HCT116 (cell line): ENCODE data around the gene SPACA6. TPM values are rescaled to one million over a fixed set of nuclear protein-coding genes. Genes with fewer than 3 reads are reported as not detected.

ENCODE experiments used
- ATAC-seq: fragments of 200-7000 bp; cut with Tn5 transposase; 2 replicates; pipeline ENCODE4 v1.9.1; 2020; ENCODE audit warnings: mild to moderate bottlenecking, moderate library complexity
- BruUV-seq: library from RNA; stranded (reverse); fragments of 400-500 nt; replicated peaks from 2 replicates; lab custom pipeline; 2021; lab: Mats Ljungman, UMichigan
- CTCF ChIA-PET: fragments of 300-600 bp; sonication (Branson Sonifier 250); formaldehyde crosslinking; loops from one replicate; lab custom pipeline; 2021; ENCODE audit warnings: antibody characterized with exemption; lab: Charles Lee
- POLR2A ChIA-PET: fragments of 300-600, 350-600 bp; sonication (Branson Sonifier 250); formaldehyde crosslinking; loops from one replicate; lab custom pipeline; 2021; ENCODE audit warnings: antibody characterized with exemption; lab: Charles Lee
- RAD21 ChIA-PET, 2 experiments: fragments of 300-600 bp; sonication (Branson Sonifier 250); formaldehyde crosslinking; loops; one replicate each; lab custom pipeline; 2023; ENCODE audit warnings: low total read pairs in 2 of 2; ENCODE audit not compliant: uncharacterized antibody in 2 of 2, unreplicated experiment in 2 of 2, low non-redundant PET in 1 of 2; lab: Charles Lee
- DNase-seq: peaks from one replicate; pipeline ENCODE4 v3.0.0-alpha.2; 2010; ENCODE audit warnings: low read depth, low spot score
- H2AFZ ChIP-seq: fragments of 200-600 bp; shearing (Covaris generic), sonication (generic); 2 replicates; pipeline ENCODE4 v1.6.1; 2017; ENCODE audit warnings: low read depth, mixed run types, mixed read lengths, antibody characterized with exemption, low read length; ENCODE audit not compliant: poor library complexity, severe bottlenecking
- H3K27ac ChIP-seq: 2 replicates; pipeline ENCODE4 v1.5.1; 2012; ENCODE audit warnings: low read depth, low read length
- H3K27me3 ChIP-seq: fragments of 200-600 bp; sonication (generic); 2 replicates; pipeline ENCODE4 v1.6.1; 2016; ENCODE audit warnings: mixed run types, low read length, mixed read lengths; ENCODE audit not compliant: insufficient read depth
- H3K36me3 ChIP-seq, 2 experiments: fragments of 200-500 bp in 1 of 2; fragments of 200-600 bp in 1 of 2; sonication (Bioruptor generic) in 1 of 2; sonication (generic) in 1 of 2; 2 replicates each; pipeline versions ENCODE4 v1.5.1 to v1.6.1; 2014 to 2016; ENCODE audit warnings: low read length in 2 of 2, inconsistent platforms in 1 of 2, mixed read lengths in 1 of 2, mixed run types in 1 of 2; ENCODE audit not compliant: insufficient read depth in 2 of 2, control insufficient read depth in 1 of 2
- H3K4me1 ChIP-seq, 2 experiments: fragments of 200-600 bp in 1 of 2; sonication (generic) in 1 of 2; 2 replicates each; pipeline versions ENCODE4 v1.5.1 to v1.6.1; 2012 to 2017; ENCODE audit warnings: low read length in 2 of 2, inconsistent platforms in 1 of 2, mild to moderate bottlenecking in 1 of 2, mixed read lengths in 1 of 2, mixed run types in 1 of 2, moderate library complexity in 1 of 2; ENCODE audit not compliant: insufficient read depth in 2 of 2, control insufficient read depth in 1 of 2
- H3K4me2 ChIP-seq: fragments of 200-600 bp; sonication (generic); 2 replicates; pipeline ENCODE4 v1.6.1; 2017; ENCODE audit warnings: mixed run types, low read length, mixed read lengths
- H3K4me3 ChIP-seq, 2 experiments: fragments of 200-600 bp in 1 of 2; sonication (generic) in 1 of 2; replicated peaks in 1 of 2; 2 replicates each; pipeline ENCODE4 v1.5.1; 2011 to 2016; ENCODE audit warnings: low read length in 2 of 2, control low read depth in 1 of 2, low read depth in 1 of 2, mild to moderate bottlenecking in 1 of 2, mixed read lengths in 1 of 2, mixed run types in 1 of 2
- H3K79me2 ChIP-seq: fragments of 200-600 bp; sonication (generic); 2 replicates; pipeline ENCODE4 v1.6.1; 2017; ENCODE audit warnings: mild to moderate bottlenecking, mixed run types, low read length, moderate library complexity, mixed read lengths; ENCODE audit not compliant: insufficient read depth
- H3K9ac ChIP-seq: fragments of 200-600 bp; sonication (generic); 2 replicates; pipeline ENCODE4 v1.6.1; 2016; ENCODE audit warnings: low read length, mixed read lengths
- H3K9me2 ChIP-seq: fragments of 200-600 bp; sonication (generic), shearing (Covaris generic); 2 replicates; pipeline ENCODE4 v1.6.1; 2017; ENCODE audit warnings: mixed run types, mild to moderate bottlenecking, moderate library complexity; ENCODE audit not compliant: insufficient read depth
- H3K9me3 ChIP-seq, 2 experiments: fragments of 200-500 bp in 1 of 2; fragments of 200-600 bp in 1 of 2; sonication (Bioruptor generic) in 1 of 2; sonication (generic) in 1 of 2; 2 replicates each; pipeline ENCODE4 v1.6.1; 2014 to 2017; ENCODE audit warnings: low read length in 2 of 2, mixed read lengths in 2 of 2, inconsistent platforms in 1 of 2, low read depth in 1 of 2, mild to moderate bottlenecking in 1 of 2, mixed run types in 1 of 2, moderate library complexity in 1 of 2; ENCODE audit not compliant: control insufficient read depth in 1 of 2, insufficient read depth in 1 of 2
- H4K20me1 ChIP-seq: fragments of 200-600 bp; sonication (generic), shearing (Covaris generic); 2 replicates; pipeline ENCODE4 v1.6.1; 2017; ENCODE audit warnings: mixed run types, mild to moderate bottlenecking, moderate library complexity; ENCODE audit not compliant: insufficient read depth
- CEBPB ChIP-seq: IDR thresholded peaks from 2 replicates; pipeline ENCODE4 v1.6.1; 2012; ENCODE audit warnings: low read depth
- ELF1 ChIP-seq: IDR thresholded peaks from 2 replicates; pipeline ENCODE4 v1.6.1; 2012; ENCODE audit warnings: low read depth, borderline replicate concordance
- EZH2 ChIP-seq: fragments of 200-600 bp; sonication (generic); IDR thresholded peaks from 2 replicates; pipeline ENCODE4 v1.6.1; 2017; ENCODE audit warnings: antibody characterized with exemption, mixed run types
- EZH2phosphoT487 ChIP-seq: fragments of 200-600 bp; IDR thresholded peaks from 2 replicates; pipeline ENCODE4 v1.6.1; 2018; ENCODE audit warnings: antibody characterized with exemption, borderline replicate concordance
- FOSL1 ChIP-seq: IDR thresholded peaks from 2 replicates; pipeline ENCODE4 v1.6.1; 2012; ENCODE audit warnings: low read depth
- JUND ChIP-seq: IDR thresholded peaks from 2 replicates; pipeline ENCODE4 v1.6.1; 2012
- POLR2A ChIP-seq: IDR thresholded peaks from 2 replicates; pipeline ENCODE4 v1.7.0; 2011; ENCODE audit warnings: borderline replicate concordance; ENCODE audit not compliant: insufficient read depth, insufficient read length; ENCODE audit errors: extremely low read depth
- POLR2AphosphoS5 ChIP-seq: IDR thresholded peaks from 2 replicates; pipeline ENCODE4 v1.6.1; 2011; ENCODE audit warnings: mild to moderate bottlenecking, low read depth, low read length, moderate library complexity
- RAD21 ChIP-seq: IDR thresholded peaks from 2 replicates; pipeline ENCODE4 v1.6.1; 2012; ENCODE audit warnings: low read depth, mild to moderate bottlenecking
- SIN3A ChIP-seq: IDR thresholded peaks from 2 replicates; pipeline ENCODE4 v1.6.1; 2012; ENCODE audit warnings: low read depth
- SP1 ChIP-seq: IDR thresholded peaks from 2 replicates; pipeline ENCODE4 v1.6.1; 2012; ENCODE audit warnings: low read depth
- SRF ChIP-seq: IDR thresholded peaks from 2 replicates; pipeline ENCODE4 v1.6.1; 2012; ENCODE audit warnings: low read depth
- TCF7L2 ChIP-seq: IDR thresholded peaks from 2 replicates; pipeline ENCODE4 v1.7.0; 2011; ENCODE audit warnings: borderline replicate concordance, inconsistent platforms; ENCODE audit not compliant: insufficient read depth, insufficient read length; ENCODE audit errors: extremely low read depth
- ZFX ChIP-seq: fragments of 450-650 bp; IDR thresholded peaks from 2 replicates; pipeline ENCODE4 v1.6.1; 2017
- ZNF274 ChIP-seq: fragments of 200-500 bp; sonication (Bioruptor generic); IDR thresholded peaks from 2 replicates; pipeline ENCODE4 v1.6.1; 2014; ENCODE audit warnings: mild to moderate bottlenecking, low read depth, low read length, inconsistent platforms
- intact Hi-C: fragments of 100-400 bp; cut with micrococcal nuclease; formaldehyde crosslinking; loops from 2 replicates; pipeline ENCODE4 v1.10.0; 2022
- total RNA-seq: library from RNA; stranded (reverse); gene quantifications from one replicate; pipeline ENCODE4 v1.2.1, GENCODE V29; 2021; ENCODE audit not compliant: unreplicated experiment
- TF ChIP-seq, protein P1 (sequence below), 3 experiments: fragments of 200-600 bp in 1 of 3; sonication (generic) in 1 of 3; IDR thresholded peaks in 2 of 3; conservative IDR thresholded peaks in 1 of 3; 2 replicates each; pipeline ENCODE4 v1.5.1; 2012 to 2017; ENCODE audit warnings: low read depth in 2 of 3, low read length in 2 of 3, antibody characterized with exemption in 1 of 3, borderline replicate concordance in 1 of 3, control low read depth in 1 of 3, mild to moderate bottlenecking in 1 of 3, mixed read lengths in 1 of 3, mixed run types in 1 of 3, moderate library complexity in 1 of 3; ENCODE audit not compliant: insufficient read depth in 1 of 3

SPACA6 gene
- total RNA-seq, 1 experiment from 2014 or later: 13.9 TPM

DNA sequence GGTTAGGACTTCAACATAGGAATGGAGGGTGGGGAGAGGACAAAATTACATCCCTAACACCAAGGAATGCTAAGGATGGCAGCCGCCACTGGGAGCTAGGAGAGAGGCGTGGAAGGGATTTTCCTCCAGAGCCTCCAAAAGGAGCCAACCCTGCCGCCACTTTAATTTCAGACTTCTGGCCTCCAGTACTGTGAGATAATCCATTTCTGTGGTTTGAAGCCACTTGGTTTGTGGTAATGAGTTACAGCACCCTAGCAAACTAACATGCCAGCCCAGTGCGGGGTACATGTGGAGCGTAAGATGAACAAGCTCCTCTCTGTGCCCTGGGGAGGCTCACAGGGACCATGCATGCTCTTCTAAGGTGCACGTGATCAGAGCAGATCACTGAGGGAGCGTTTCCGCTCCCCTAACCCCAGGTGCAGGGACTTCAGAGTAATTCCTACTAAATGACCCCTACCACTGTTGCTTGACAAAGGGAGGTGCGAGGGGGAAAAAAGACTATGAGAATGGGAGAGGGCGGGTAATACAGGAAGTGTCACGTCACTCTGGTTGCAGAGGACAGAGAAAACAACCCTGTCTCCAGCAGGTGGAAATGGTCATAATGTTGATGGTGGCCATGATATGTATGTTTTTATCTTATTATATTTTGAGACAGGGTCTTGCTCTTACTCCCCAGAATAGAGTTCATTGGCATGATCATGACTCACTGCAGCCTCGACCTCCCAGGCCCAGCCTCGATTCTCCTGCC lies 46.5 kb downstream of the SPACA6 start:
- H3K36me3 ChIP-seq: no peaks in the 10 kb centered on the region
- ChIA-PET POLR2A (no interaction called here), RAD21 (no interaction called here), CTCF (no interaction called here)
- H3K79me2 ChIP-seq: no peaks in the 10 kb centered on the region
- TF ChIP-seq ELF1 (no peak), JUND (no peak), FOSL1 (no peak), TCF7L2 (no peak)
- H3K9ac ChIP-seq: no peak overlapping the region
- DNase-seq (no peak), ATAC-seq (no peak)
- H3K4me2 ChIP-seq: no peak overlapping the region
- H3K27me3 ChIP-seq: no peaks in the 10 kb centered on the region
- intact Hi-C loops: no loop called here
- no peak overlapping the region for H3K27ac ChIP-seq
- no peaks in the 10 kb centered on the region for H4K20me1 ChIP-seq
- no peak overlapping the region for H2AFZ ChIP-seq
- no TSS peak for BruUV-seq
- no peaks in the 10 kb centered on the region for H3K9me3 ChIP-seq
- H3K4me3 ChIP-seq: no peak overlapping the region
- no peaks in the 10 kb centered on the region for H3K9me2 ChIP-seq
- H3K4me1 ChIP-seq: no peaks in the 10 kb centered on the region

DNA sequence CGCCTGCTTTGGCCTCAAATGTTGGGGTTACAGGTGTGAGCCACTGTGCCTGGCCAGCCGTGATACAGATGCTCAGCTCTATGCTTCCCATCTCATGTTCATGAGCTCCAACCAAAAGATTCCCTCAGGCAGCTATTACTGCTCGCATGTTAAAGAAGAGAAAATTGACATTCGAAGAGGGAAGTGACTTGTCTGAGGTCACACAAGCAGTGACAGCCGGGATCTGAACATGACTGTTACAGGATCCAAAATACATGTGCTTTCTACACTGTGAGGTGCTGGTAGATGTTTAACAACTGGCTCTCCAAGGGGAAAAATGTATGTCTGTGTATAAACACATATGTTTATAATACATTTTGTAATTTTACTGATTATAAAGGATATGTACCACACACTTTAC lies 47.2 kb downstream of the SPACA6 start:
- no peaks in the 10 kb centered on the region for H3K9me3 ChIP-seq
- DNase-seq: no peak
- ChIA-PET RAD21 (no interaction called here), CTCF (no interaction called here), POLR2A (no interaction called here)
- H3K9ac ChIP-seq: no peak overlapping the region
- H3K9me2 ChIP-seq: no peaks in the 10 kb centered on the region
- H4K20me1 ChIP-seq: no peaks in the 10 kb centered on the region
- no peak overlapping the region for H3K4me3 ChIP-seq
- H3K27me3 ChIP-seq: no peaks in the 10 kb centered on the region
- no peak overlapping the region for H3K4me2 ChIP-seq
- no TSS peak for BruUV-seq
- H3K36me3 ChIP-seq: no peaks in the 10 kb centered on the region
- no peaks in the 10 kb centered on the region for H3K79me2 ChIP-seq
- no peak overlapping the region for H3K27ac ChIP-seq
- H2AFZ ChIP-seq: no peak overlapping the region
- intact Hi-C loops: no loop called here
- H3K4me1 ChIP-seq: no peaks in the 10 kb centered on the region
- no peak for ATAC-seq
- TF ChIP-seq SP1 (no peak), JUND (no peak), EZH2phosphoT487 (no peak), POLR2A (no peak), CEBPB (no peak), ZNF274 (no peak), EZH2 (no peak), RAD21 (no peak), SIN3A (no peak), POLR2AphosphoS5 (no peak), ELF1 (no peak), SRF (no peak), ZFX (no peak), TCF7L2 (no peak)
- TF ChIP-seq, protein P1, sequence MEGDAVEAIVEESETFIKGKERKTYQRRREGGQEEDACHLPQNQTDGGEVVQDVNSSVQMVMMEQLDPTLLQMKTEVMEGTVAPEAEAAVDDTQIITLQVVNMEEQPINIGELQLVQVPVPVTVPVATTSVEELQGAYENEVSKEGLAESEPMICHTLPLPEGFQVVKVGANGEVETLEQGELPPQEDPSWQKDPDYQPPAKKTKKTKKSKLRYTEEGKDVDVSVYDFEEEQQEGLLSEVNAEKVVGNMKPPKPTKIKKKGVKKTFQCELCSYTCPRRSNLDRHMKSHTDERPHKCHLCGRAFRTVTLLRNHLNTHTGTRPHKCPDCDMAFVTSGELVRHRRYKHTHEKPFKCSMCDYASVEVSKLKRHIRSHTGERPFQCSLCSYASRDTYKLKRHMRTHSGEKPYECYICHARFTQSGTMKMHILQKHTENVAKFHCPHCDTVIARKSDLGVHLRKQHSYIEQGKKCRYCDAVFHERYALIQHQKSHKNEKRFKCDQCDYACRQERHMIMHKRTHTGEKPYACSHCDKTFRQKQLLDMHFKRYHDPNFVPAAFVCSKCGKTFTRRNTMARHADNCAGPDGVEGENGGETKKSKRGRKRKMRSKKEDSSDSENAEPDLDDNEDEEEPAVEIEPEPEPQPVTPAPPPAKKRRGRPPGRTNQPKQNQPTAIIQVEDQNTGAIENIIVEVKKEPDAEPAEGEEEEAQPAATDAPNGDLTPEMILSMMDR (IDR thresholded peaks at IDR 0.05 in 2 of 3, conservative IDR thresholded peaks at IDR 0.05 in 1 of 3; ENCODE audit: borderline replicate concordance in 1 of 3, insufficient read depth in 1 of 3, low read depth in 2 of 3, low read length in 2 of 3): no peak
